ENCODE measurements around the gene ATP1A4. TPM values are rescaled to one million over a fixed set of nuclear protein-coding genes. Genes with fewer than 3 reads are reported as not detected.

ATP1A4 gene
- total and polyA plus RNA-seq, 7 donors, result 0.22 to 3.0 (median 0.27) TPM; not detected in 4

GRCh38 chr1:160232911-160233310 is 81.5 kb downstream of the ATP1A4 start:
- Histone ChIP-seq H3K9me3 (no peaks in the 10 kb centered on the region), H3K4me1 (no peaks in the 10 kb centered on the region), H3K27me3 (no peaks in the 10 kb centered on the region), H3K27ac (no peak overlapping the region), H3K36me3 (peaks cover 24 to 96% (median 52%) of the 10 kb centered on the region in 4 donors), H3K4me3 (no peak overlapping the region)
- no peak for DNase-seq
- intact Hi-C loops (cut with DNase I), result no loop called here
- TF ChIP-seq POLR2AphosphoS5 (IDR thresholded peaks at IDR 0.05), result no peak
- TF ChIP-seq EP300 (IDR thresholded peaks at IDR 0.05), result no peak

Other genes with a start within 250 kb of the ATP1A4 start
- 100 to 1,000 TPM in 2 of 4 donors, 10 to 100 TPM in 2; 88.8 to 109 (median 99.0) TPM for gene TAGLN2, start 226.1 kb upstream of the ATP1A4 start, total RNA-seq
- 100 to 1,000 TPM; 383 to 770 (median 531) TPM for gene TAGLN2, start 226.1 kb upstream of the ATP1A4 start, polyA plus RNA-seq
- under 1 TPM in 1 of 4 donors, not detected in 3; under 0.01 TPM for gene IGSF9, start 206.0 kb upstream of the ATP1A4 start, total RNA-seq
- gene IGSF9, start 206.0 kb upstream of the ATP1A4 start, polyA plus RNA-seq, result 10 to 100 TPM in 2 of 3 donors, 1 to 10 TPM in 1; 6.9 to 16.3 (median 11.4) TPM
- not detected for gene SLAMF9, start 197.4 kb upstream of the ATP1A4 start, total RNA-seq
- under 1 TPM in 1 of 3 donors, not detected in 2; 0.15 TPM for gene SLAMF9, start 197.4 kb upstream of the ATP1A4 start, polyA plus RNA-seq
- 1 to 10 TPM; 3.3 to 4.7 (median 4.5) TPM for gene PIGM, start 119.6 kb upstream of the ATP1A4 start, total RNA-seq
- 1 to 10 TPM in 1 of 3 donors, under 1 TPM in 2; 0.60 to 3.6 (median 0.69) TPM for gene PIGM, start 119.6 kb upstream of the ATP1A4 start, polyA plus RNA-seq
- gene KCNJ10, start 81.4 kb upstream of the ATP1A4 start, total RNA-seq, result under 1 TPM in 2 of 4 donors, not detected in 2; 0.27 to 0.36 TPM
- gene KCNJ10, start 81.4 kb upstream of the ATP1A4 start, polyA plus RNA-seq, result 1 to 10 TPM in 1 of 3 donors, under 1 TPM in 1, not detected in 1; 0.23 to 1.3 TPM
- gene KCNJ9, start 70.1 kb upstream of the ATP1A4 start, total RNA-seq, result under 1 TPM; under 0.01 to 0.36 (median 0.27) TPM
- under 1 TPM in 1 of 3 donors, not detected in 2; 0.22 TPM for gene KCNJ9, start 70.1 kb upstream of the ATP1A4 start, polyA plus RNA-seq
- gene IGSF8, start 53.0 kb upstream of the ATP1A4 start, total RNA-seq, result 10 to 100 TPM; 11.1 to 11.4 (median 11.3) TPM
- gene IGSF8, start 53.0 kb upstream of the ATP1A4 start, polyA plus RNA-seq, result 10 to 100 TPM in 1 of 3 donors, 1 to 10 TPM in 2; 4.8 to 34.9 (median 7.2) TPM
- gene ATP1A2, start 35.8 kb upstream of the ATP1A4 start, total RNA-seq, result 100 to 1,000 TPM in 2 of 4 donors, 10 to 100 TPM in 2; 60.7 to 153 (median 102) TPM
- 1 to 10 TPM in 2 of 3 donors, under 1 TPM in 1; 0.92 to 5.7 (median 1.8) TPM for gene ATP1A2, start 35.8 kb upstream of the ATP1A4 start, polyA plus RNA-seq
- gene CASQ1, start 39.0 kb downstream of the ATP1A4 start, total RNA-seq, result 1 to 10 TPM in 3 of 4 donors, under 1 TPM in 1; 0.66 to 9.4 (median 2.4) TPM
- under 1 TPM in 2 of 3 donors, not detected in 1; 0.28 to 0.60 TPM for gene CASQ1, start 39.0 kb downstream of the ATP1A4 start, polyA plus RNA-seq
- 100 to 1,000 TPM in 1 of 4 donors, 10 to 100 TPM in 3; 65.7 to 126 (median 88.8) TPM for gene PEA15, start 53.8 kb downstream of the ATP1A4 start, total RNA-seq
- 100 to 1,000 TPM in 2 of 3 donors, 10 to 100 TPM in 1; 42.5 to 113 (median 109) TPM for gene PEA15, start 53.8 kb downstream of the ATP1A4 start, polyA plus RNA-seq
- gene DCAF8, start 110.9 kb downstream of the ATP1A4 start, total RNA-seq, result 100 to 1,000 TPM; 138 to 184 (median 147) TPM
- gene DCAF8, start 110.9 kb downstream of the ATP1A4 start, polyA plus RNA-seq, result 10 to 100 TPM; 28.2 to 76.1 (median 44.4) TPM
- gene PEX19, start 133.5 kb downstream of the ATP1A4 start, total RNA-seq, result 10 to 100 TPM; 49.0 to 57.4 (median 53.0) TPM
- gene PEX19, start 133.5 kb downstream of the ATP1A4 start, polyA plus RNA-seq, result 10 to 100 TPM; 25.6 to 42.0 (median 35.4) TPM
- 100 to 1,000 TPM in 1 of 4 donors, 10 to 100 TPM in 3; 93.8 to 117 (median 96.5) TPM for gene COPA, start 191.6 kb downstream of the ATP1A4 start, total RNA-seq
- gene COPA, start 191.6 kb downstream of the ATP1A4 start, polyA plus RNA-seq, result 10 to 100 TPM; 62.5 to 76.0 (median 68.7) TPM
- gene NCSTN, start 191.8 kb downstream of the ATP1A4 start, total RNA-seq, result 10 to 100 TPM; 30.3 to 46.7 (median 39.0) TPM
- gene NCSTN, start 191.8 kb downstream of the ATP1A4 start, polyA plus RNA-seq, result 10 to 100 TPM; 12.0 to 55.6 (median 19.4) TPM
- under 1 TPM in 1 of 4 donors, not detected in 3; under 0.01 TPM for gene NHLH1, start 215.5 kb downstream of the ATP1A4 start, total RNA-seq
- under 1 TPM in 2 of 3 donors, not detected in 1; 0.12 to 0.60 TPM for gene NHLH1, start 215.5 kb downstream of the ATP1A4 start, polyA plus RNA-seq
- gene VANGL2, start 249.0 kb downstream of the ATP1A4 start, total RNA-seq, result 1 to 10 TPM; 3.2 to 6.6 (median 3.6) TPM
- 1 to 10 TPM; 1.8 to 3.5 (median 2.6) TPM for gene VANGL2, start 249.0 kb downstream of the ATP1A4 start, polyA plus RNA-seq

Measured in sigmoid colon (tissue), 7 donors.